ENCODE measurements around the gene PCCB. TPM values are rescaled to one million over a fixed set of nuclear protein-coding genes. Genes with fewer than 3 reads are reported as not detected.
"Not testable (repeated sequence)": the region's sequence is repeated elsewhere in the genome, so short reads cannot be mapped to it uniquely, and the experiment has no call there.

PCCB gene
- total RNA-seq, 1 donor from 2014 or later: 63.6 TPM

DNA sequence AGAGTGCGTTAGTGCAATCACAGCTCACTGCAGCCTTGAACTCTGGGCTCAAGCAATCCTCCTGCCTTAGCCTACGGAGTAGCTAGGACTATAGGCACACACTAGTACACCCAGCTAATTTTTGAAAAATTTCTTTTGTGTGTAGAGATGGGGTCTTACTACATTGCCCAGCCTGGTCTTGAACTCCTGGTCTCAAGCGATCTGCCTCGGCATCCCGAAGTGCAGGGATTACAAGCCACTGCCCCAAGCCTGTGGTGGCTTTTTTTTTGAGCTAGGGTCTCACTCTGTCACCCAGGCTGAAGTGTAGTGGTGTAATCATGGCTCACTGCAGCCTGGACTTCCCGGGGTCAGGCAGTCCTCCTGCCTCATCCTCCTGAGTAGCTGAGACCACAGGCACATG is 17.1 kb downstream of the PCCB start:
- Histone ChIP-seq H3K27me3 (ENCODE audit: control insufficient read depth, insufficient read depth, low read length) (no peaks in the 10 kb centered on the region), H3K4me3 (ENCODE audit: low read depth, low read length) (no peak overlapping the region), H3K36me3 (ENCODE audit: control insufficient read depth, insufficient read depth, low read length) (no peaks in the 10 kb centered on the region)
- DNase-seq (ENCODE audit: low read depth): no peak
- TF ChIP-seq, protein P1, sequence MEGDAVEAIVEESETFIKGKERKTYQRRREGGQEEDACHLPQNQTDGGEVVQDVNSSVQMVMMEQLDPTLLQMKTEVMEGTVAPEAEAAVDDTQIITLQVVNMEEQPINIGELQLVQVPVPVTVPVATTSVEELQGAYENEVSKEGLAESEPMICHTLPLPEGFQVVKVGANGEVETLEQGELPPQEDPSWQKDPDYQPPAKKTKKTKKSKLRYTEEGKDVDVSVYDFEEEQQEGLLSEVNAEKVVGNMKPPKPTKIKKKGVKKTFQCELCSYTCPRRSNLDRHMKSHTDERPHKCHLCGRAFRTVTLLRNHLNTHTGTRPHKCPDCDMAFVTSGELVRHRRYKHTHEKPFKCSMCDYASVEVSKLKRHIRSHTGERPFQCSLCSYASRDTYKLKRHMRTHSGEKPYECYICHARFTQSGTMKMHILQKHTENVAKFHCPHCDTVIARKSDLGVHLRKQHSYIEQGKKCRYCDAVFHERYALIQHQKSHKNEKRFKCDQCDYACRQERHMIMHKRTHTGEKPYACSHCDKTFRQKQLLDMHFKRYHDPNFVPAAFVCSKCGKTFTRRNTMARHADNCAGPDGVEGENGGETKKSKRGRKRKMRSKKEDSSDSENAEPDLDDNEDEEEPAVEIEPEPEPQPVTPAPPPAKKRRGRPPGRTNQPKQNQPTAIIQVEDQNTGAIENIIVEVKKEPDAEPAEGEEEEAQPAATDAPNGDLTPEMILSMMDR (IDR thresholded peaks at IDR 0.05; ENCODE audit: insufficient read depth, low read length, poor library complexity, severe bottlenecking): no peak

GRCh38 chr3:136270179-136270578 is 20.0 kb downstream of the PCCB start:
- Histone ChIP-seq H3K27me3 (ENCODE audit: control insufficient read depth, insufficient read depth, low read length) (no peaks in the 10 kb centered on the region), H3K36me3 (ENCODE audit: control insufficient read depth, insufficient read depth, low read length) (no peaks in the 10 kb centered on the region), H3K4me3 (ENCODE audit: low read depth, low read length) (no peak overlapping the region)
- DNase-seq (ENCODE audit: low read depth): no peak
- TF ChIP-seq, protein P1 (IDR thresholded peaks at IDR 0.05; ENCODE audit: insufficient read depth, low read length, poor library complexity, severe bottlenecking): no peak

DNA sequence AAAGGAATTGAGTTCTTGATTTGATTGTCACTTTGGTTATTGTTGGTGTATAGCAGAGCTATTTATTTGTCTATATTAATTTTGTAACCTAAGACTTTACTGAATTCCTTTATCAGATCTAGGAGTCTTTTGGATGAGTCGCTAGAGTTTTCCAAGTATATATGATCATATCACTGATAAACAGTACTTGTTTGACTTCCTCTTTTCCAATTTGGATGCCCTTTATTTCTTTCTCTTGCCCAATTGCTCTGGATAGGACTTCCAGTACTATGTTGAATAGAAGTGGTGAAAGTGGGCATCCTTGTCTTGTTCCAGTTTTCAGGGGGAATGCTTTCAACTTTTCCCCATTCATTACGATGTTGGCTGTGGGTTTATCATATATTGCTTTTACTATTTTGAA is 21.5 kb downstream of the PCCB start:
- not testable (repeated sequence) for H3K4me3 ChIP-seq (ENCODE audit: low read depth, low read length); DNase-seq (ENCODE audit: low read depth); H3K36me3 ChIP-seq (ENCODE audit: control insufficient read depth, insufficient read depth, low read length); H3K27me3 ChIP-seq (ENCODE audit: control insufficient read depth, insufficient read depth, low read length)

GRCh38 chr3:136276049-136276755 is 26.1 kb downstream of the PCCB start:
- TF ChIP-seq, protein P1 (IDR thresholded peaks at IDR 0.05; ENCODE audit: insufficient read depth, low read length, poor library complexity, severe bottlenecking): no peak
- DNase-seq (ENCODE audit: low read depth): no peak
- Histone ChIP-seq H3K27me3 (ENCODE audit: control insufficient read depth, insufficient read depth, low read length) (no peaks in the 10 kb centered on the region), H3K4me3 (ENCODE audit: low read depth, low read length) (no peak overlapping the region), H3K36me3 (ENCODE audit: control insufficient read depth, insufficient read depth, low read length) (peaks cover 1% of the 10 kb centered on the region)

DNA sequence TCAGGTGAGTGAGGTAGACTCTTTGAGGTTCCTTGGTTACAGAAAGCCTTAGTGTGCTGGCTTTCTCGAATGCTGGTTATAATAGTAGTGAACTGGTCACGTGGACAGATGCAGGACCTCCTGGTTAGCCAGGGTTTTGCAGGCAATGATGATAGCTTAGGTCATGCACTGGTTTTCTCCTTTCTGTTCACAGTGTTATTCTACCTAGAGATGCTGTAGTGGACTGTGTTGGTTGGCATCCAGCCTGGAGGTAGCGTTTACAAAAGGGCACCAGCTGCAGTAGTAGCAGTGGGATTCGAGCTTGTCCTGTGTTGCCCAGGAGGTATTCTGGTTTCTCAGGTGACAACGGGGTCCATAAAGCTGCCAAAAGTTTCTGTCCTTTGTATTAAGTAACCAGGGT is 27.0 kb downstream of the PCCB start:
- no peak for DNase-seq (ENCODE audit: low read depth)
- TF ChIP-seq, protein P1 (IDR thresholded peaks at IDR 0.05; ENCODE audit: insufficient read depth, low read length, poor library complexity, severe bottlenecking): no peak
- H3K27me3 ChIP-seq (ENCODE audit: control insufficient read depth, insufficient read depth, low read length): no peaks in the 10 kb centered on the region
- peaks cover 1% of the 10 kb centered on the region for H3K36me3 ChIP-seq (ENCODE audit: control insufficient read depth, insufficient read depth, low read length)
- no peak overlapping the region for H3K4me3 ChIP-seq (ENCODE audit: low read depth, low read length)

DNA sequence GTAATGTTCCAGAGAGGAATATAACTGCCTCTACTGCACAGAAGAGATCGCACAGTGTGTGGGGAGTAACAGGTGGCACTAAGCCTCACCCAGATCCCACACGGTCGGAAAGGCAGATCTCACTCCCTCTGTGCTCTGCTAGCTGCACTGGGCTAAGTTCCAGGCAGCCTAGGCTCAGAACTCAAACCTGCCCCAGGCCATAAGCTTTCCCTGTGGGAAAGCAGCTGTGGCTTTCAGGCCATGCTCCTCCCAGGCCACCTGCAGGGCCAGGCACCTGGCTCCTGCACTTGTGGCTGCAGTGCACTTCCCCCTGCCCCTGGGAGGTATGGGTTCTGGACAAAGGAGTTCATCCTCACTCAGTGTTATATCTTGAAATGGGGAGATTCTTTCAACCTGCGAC is 27.5 kb downstream of the PCCB start:
- H3K36me3 ChIP-seq (ENCODE audit: control insufficient read depth, insufficient read depth, low read length): peaks cover 1% of the 10 kb centered on the region
- H3K4me3 ChIP-seq (ENCODE audit: low read depth, low read length): no peak overlapping the region
- TF ChIP-seq, protein P1 (IDR thresholded peaks at IDR 0.05; ENCODE audit: insufficient read depth, low read length, poor library complexity, severe bottlenecking): no peak
- no peak for DNase-seq (ENCODE audit: low read depth)
- H3K27me3 ChIP-seq (ENCODE audit: control insufficient read depth, insufficient read depth, low read length): no peaks in the 10 kb centered on the region
